Ovary (tissue), 9 donors: Measurements from ENCODE around the gene SOS2. TPM values are rescaled to one million over a fixed set of nuclear protein-coding genes. Genes with fewer than 3 reads are reported as not detected.

Source experiments
- DNase-seq, 5 donors: peaks; one replicate each; pipeline ENCODE4 v3.0.0-alpha.2; 2019 to 2020
- H3K27ac ChIP-seq, 2 donors: fragments of 200-600 bp; one replicate each; pipeline versions ENCODE4 v1.5.1 to v1.8.0; 2019 to 2022
- H3K27me3 ChIP-seq: fragments of 200-600 bp; one replicate; pipeline ENCODE4 v1.8.0; 2022
- H3K36me3 ChIP-seq: fragments of 200-600 bp; sonication (generic); one replicate; pipeline ENCODE4 v1.5.1; 2019
- H3K4me1 ChIP-seq: one replicate; pipeline ENCODE4 v1.8.1; 2013; ENCODE audit warnings: mild to moderate bottlenecking, moderate library complexity; ENCODE audit not compliant: insufficient read depth
- H3K4me3 ChIP-seq: fragments of 200-600 bp; sonication (generic); one replicate; pipeline ENCODE4 v1.5.1; 2017
- H3K9me3 ChIP-seq, 2 donors: fragments of 200-600 bp in 1 of 2; sonication (generic) in 1 of 2; one replicate each; pipeline versions ENCODE4 v1.5.1 to v1.8.1; 2013 to 2019; ENCODE audit warnings: mild to moderate bottlenecking in 1 of 2, moderate library complexity in 1 of 2
- CTCF ChIP-seq, 3 donors: fragments of 450-650 bp in 2 of 3; fragments of 200-600 bp in 1 of 3; IDR thresholded peaks; one replicate each; pipeline versions ENCODE4 v1.5.1 to v1.8.0; 2016 to 2022; ENCODE audit warnings: antibody characterized with exemption in 3 of 3, mild to moderate bottlenecking in 1 of 3
- EP300 ChIP-seq: sonication (generic); formaldehyde crosslinking; IDR thresholded peaks from one replicate; pipeline ENCODE4 v1.6.1; 2017; ENCODE audit warnings: antibody characterized with exemption
- POLR2A ChIP-seq: fragments of 450-650 bp; IDR thresholded peaks from one replicate; pipeline ENCODE4 v1.6.1; 2017; ENCODE audit warnings: antibody characterized with exemption, mild to moderate bottlenecking, moderate library complexity
- WGBS, 3 donors: extraction: QIAGEN DNeasy Blood & Tissue Kit in 1 of 3; methylation state at CpG; one replicate each; pipeline versions ENCODE4 v1.1.5 to v1.1.7; 2013 to 2017; 5-methylcytosine and 5-hydroxymethylcytosine counted together
- intact Hi-C, 4 donors: fragments of 100-400 bp; cut with DNase I; formaldehyde crosslinking; loops; one replicate each; pipeline versions ENCODE4 v1.11.0 to v1.15.1; 2022 to 2023
- polyA plus RNA-seq, 2 donors: library from polyadenylated mRNA; stranded (reverse); fragments of 200-250 nt in 1 of 2; fragments of 350-450 nt in 1 of 2; fragmentation: Illumina TruSeq in 1 of 2; extraction: RNeasy Lipid Tissue Mini Kit (QIAGEN cat#74804) in 1 of 2; gene quantifications; one replicate each; pipeline ENCODE4 v1.2.3, GENCODE V29; 2013 to 2014
- total RNA-seq, 7 donors: library from RNA; depleted of rRNA in 2 of 7; stranded (reverse); fragments of >200 nt in 2 of 7; fragmentation: NEBNext Ultra II Directional in 3 of 7; extraction: Animal tissue kit (Norgen Biotek cat#: 25700) in 3 of 7; gene quantifications; one replicate each; pipeline versions ENCODE4 v1.1.0 to v1.2.4, GENCODE V29; 2016 to 2023
- donor health status: DM: no; HTN: no; CAD: no; lungs with moderate emphysema.
- donor health status: DM: no; HTN: no; CAD: no.
- donor health status: Bipolar disorder and iron deficiency.
- donor health status: DM: yes; HTN: yes; CAD: no.
- donor health status: DM: no; HTN: no; CAD: no.
- donor health status: DM: yes; HTN: yes; CAD: no.

SOS2 gene
- total and polyA plus RNA-seq, 9 donors = 10.2 to 29.3 (median 26.7) TPM

DNA sequence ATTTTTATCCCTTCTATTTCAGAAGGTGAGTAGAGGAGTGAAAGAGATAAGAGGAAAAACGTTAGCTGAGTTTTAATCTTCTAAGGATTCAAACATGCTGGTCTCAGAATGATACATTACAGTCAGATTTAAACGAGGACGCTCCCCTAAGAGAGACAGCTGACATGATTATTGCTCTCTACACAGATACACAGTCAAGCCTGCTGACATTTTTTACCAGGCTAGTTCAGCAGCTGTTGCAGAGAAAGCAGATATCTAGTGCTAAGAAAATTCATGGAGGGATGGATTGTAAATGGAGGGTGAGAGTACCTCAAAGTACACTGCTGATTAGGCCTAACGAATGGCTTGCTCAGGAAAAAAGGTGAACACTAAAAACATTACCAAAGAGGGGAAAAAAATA, 31.9 kb upstream of the SOS2 start:
- no peak overlapping the region for H3K27ac ChIP-seq
- intact Hi-C loops = no loop called here
- H3K9me3 ChIP-seq = no peaks in the 10 kb centered on the region
- no peak for DNase-seq
- H3K4me1 ChIP-seq = no peaks in the 10 kb centered on the region
- TF ChIP-seq CTCF (IDR thresholded peaks at IDR 0.05) (no peak), POLR2A (no peak), EP300 (no peak)
- H3K27me3 ChIP-seq = no peaks in the 10 kb centered on the region
- no peaks in the 10 kb centered on the region for H3K36me3 ChIP-seq
- 54 to 66% (median 59%) methylated on average over 4 of the region's 4 CpGs for WGBS, 3 donors
- H3K4me3 ChIP-seq = no peak overlapping the region

GRCh38 chr14:50262865-50263264, 31.5 kb upstream of the SOS2 start:
- no peaks in the 10 kb centered on the region for H3K36me3 ChIP-seq
- WGBS, 3 donors = 58 to 63% (median 62%) methylated on average over 2 of the region's 2 CpGs
- intact Hi-C loops = no loop called here

DNA sequence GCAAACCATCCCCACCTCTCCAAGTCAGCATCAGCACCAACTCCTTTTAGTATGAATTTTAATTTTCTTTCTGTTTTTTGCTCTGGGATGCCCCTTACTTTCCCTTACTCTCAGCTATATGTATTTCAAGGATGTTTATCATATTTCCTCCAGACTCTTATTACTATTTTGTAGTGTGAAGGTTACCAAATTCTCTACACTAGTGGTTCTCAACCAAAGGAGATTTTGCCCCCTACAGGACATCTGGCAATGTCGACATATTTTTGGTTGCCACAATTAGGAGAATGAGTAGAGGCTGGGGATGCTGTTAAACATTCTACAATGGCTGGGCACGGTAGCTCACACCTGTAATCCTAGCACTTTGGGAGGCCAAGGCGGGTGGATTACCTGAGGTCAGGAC, 29.1 kb upstream of the SOS2 start:
- intact Hi-C loops = no loop called here

More at GRCh38 chr14:50262865-50263264, 31.5 kb upstream of the SOS2 start:
- H3K27me3 ChIP-seq = no peaks in the 10 kb centered on the region
- H3K4me1 ChIP-seq = no peaks in the 10 kb centered on the region
- H3K4me3 ChIP-seq = no peak overlapping the region
- H3K9me3 ChIP-seq = no peaks in the 10 kb centered on the region
- H3K27ac ChIP-seq = no peak overlapping the region
- DNase-seq = no peak
- TF ChIP-seq POLR2A (no peak), CTCF (IDR thresholded peaks at IDR 0.05) (no peak), EP300 (no peak)

DNA sequence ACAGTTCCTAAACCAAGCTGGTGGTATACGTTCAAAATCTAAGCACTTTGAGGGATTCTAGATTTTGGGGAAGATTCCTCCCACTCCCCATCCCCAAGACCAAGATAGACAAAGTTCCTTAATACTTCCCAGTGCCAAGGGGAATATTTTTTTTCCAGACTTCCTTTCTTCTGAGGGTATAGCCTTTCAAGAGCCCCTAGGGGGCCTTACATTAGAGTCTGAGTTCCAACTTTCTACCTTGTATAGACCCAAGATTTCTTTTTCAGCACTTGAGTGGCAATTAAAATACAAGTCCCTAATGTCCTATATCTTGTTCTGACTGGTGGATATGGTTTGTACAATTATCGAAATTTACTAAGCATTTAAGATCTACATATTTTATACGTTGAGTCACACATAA, 28.7 kb upstream of the SOS2 start:
- TF ChIP-seq POLR2A = no peak
- TF ChIP-seq CTCF (IDR thresholded peaks at IDR 0.05) = no peak
- TF ChIP-seq EP300 = no peak

More for the DNA sequence above, 29.1 kb upstream of the SOS2 start:
- 30 to 44% (median 30%) methylated on average over 3 of the region's 3 CpGs for WGBS, 3 donors
- Histone ChIP-seq H3K4me3 (no peak overlapping the region), H3K4me1 (no peaks in the 10 kb centered on the region), H3K36me3 (no peaks in the 10 kb centered on the region), H3K27ac (no peak overlapping the region), H3K9me3 (no peaks in the 10 kb centered on the region), H3K27me3 (no peaks in the 10 kb centered on the region)
- TF ChIP-seq CTCF (IDR thresholded peaks at IDR 0.05) (no peak), EP300 (no peak), POLR2A (no peak)
- DNase-seq = no peak

DNA sequence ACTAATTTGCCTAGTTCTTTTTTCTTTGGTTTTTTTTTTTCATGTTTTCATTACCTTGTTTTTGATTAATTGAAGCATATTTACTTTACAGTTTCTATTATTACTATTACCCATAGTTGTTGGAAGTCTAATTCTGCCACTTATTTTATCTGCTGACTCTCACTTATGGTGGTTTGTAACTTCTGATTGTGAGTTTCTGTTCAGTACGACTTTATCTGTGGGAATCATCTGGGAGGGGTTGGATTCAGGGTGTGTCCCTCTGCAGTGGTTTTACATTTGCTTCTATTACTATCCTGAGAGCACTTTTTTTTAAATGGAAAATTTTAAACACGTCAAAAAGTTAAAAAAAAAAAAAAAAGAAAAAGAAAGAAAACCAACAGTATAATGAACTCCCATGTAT, 26.4 kb upstream of the SOS2 start:
- TF ChIP-seq POLR2A (no peak), CTCF (IDR thresholded peaks at IDR 0.05) (no peak), EP300 (no peak)
- 43 to 60% (median 51%) methylated on average over 2 of the region's 2 CpGs for WGBS, 3 donors
- H3K27ac ChIP-seq = no peak overlapping the region
- H3K36me3 ChIP-seq = no peaks in the 10 kb centered on the region
- no peak overlapping the region for H3K4me3 ChIP-seq
- intact Hi-C loops = no loop called here
- DNase-seq = no peak
- H3K4me1 ChIP-seq = no peaks in the 10 kb centered on the region
- H3K27me3 ChIP-seq = no peaks in the 10 kb centered on the region
- no peaks in the 10 kb centered on the region for H3K9me3 ChIP-seq

More for the DNA sequence above, 28.7 kb upstream of the SOS2 start:
- Histone ChIP-seq H3K9me3 (no peaks in the 10 kb centered on the region), H3K27ac (no peak overlapping the region), H3K27me3 (no peaks in the 10 kb centered on the region), H3K4me1 (no peaks in the 10 kb centered on the region), H3K36me3 (no peaks in the 10 kb centered on the region), H3K4me3 (no peak overlapping the region)
- no peak for DNase-seq
- intact Hi-C loops = no loop called here
- 68 to 79% (median 72%) methylated on average over 3 of the region's 3 CpGs for WGBS, 3 donors
